Measurements from ENCODE around the gene FLCN. TPM values are rescaled to one million over a fixed set of nuclear protein-coding genes. Genes with fewer than 3 reads are reported as not detected.

FLCN gene
- total RNA-seq, 1 donor from 2014 or later: 46.6 TPM

DNA sequence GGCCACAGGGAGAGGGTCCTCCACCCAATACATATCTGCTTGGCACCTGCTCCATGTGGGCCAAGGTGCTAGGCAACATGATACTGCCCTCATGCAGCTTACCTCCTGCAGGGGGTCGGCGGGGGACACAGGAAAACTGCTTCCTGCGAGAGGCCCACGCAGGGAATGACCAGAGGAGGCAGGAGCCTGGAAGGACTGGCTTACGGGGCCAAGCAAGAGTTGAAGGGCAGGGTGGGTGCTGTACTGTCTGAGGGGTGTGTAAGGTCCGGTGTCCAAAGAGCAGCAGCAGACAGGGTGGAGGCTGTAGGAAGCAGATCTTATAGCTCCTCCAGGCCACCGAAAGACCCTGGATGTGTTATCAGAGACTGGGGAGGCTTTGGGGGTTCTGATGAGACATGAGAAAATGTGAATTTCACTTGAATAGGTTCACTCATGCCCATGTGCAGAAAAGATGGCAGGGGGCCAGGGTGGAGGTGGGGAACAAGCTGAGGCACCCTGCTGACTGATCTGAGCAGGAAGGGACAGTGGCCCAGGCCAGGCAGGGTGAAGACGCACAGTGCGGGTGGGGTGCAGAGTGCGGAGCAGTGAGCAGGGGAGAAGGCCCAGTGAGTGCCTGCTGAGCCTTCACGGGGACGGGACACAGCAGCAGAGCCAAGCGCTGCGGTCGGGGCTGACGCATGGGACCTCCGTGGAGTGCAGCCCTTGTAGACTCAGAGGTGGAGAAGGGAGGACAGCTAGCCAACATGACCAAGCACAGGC is 8.3 kb downstream of the FLCN start:
- Histone ChIP-seq H3K4me3 (no peak overlapping the region), H3K9me3 (replicated peaks) (no peaks in the 10 kb centered on the region), H3K36me3 (peaks cover 87% of the 10 kb centered on the region), H3K27ac (replicated peaks) (peak overlapping the region; percentile 85), H3K4me1 (peaks cover 56% of the 10 kb centered on the region), H3K27me3 (ENCODE audit: low read depth) (no peaks in the 10 kb centered on the region)
- no peak for DNase-seq
- intact Hi-C loops (cut with micrococcal nuclease): no loop called here
- TF ChIP-seq, protein P1, sequence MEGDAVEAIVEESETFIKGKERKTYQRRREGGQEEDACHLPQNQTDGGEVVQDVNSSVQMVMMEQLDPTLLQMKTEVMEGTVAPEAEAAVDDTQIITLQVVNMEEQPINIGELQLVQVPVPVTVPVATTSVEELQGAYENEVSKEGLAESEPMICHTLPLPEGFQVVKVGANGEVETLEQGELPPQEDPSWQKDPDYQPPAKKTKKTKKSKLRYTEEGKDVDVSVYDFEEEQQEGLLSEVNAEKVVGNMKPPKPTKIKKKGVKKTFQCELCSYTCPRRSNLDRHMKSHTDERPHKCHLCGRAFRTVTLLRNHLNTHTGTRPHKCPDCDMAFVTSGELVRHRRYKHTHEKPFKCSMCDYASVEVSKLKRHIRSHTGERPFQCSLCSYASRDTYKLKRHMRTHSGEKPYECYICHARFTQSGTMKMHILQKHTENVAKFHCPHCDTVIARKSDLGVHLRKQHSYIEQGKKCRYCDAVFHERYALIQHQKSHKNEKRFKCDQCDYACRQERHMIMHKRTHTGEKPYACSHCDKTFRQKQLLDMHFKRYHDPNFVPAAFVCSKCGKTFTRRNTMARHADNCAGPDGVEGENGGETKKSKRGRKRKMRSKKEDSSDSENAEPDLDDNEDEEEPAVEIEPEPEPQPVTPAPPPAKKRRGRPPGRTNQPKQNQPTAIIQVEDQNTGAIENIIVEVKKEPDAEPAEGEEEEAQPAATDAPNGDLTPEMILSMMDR (IDR thresholded peaks at IDR 0.05; ENCODE audit: borderline replicate concordance): no peak

DNA sequence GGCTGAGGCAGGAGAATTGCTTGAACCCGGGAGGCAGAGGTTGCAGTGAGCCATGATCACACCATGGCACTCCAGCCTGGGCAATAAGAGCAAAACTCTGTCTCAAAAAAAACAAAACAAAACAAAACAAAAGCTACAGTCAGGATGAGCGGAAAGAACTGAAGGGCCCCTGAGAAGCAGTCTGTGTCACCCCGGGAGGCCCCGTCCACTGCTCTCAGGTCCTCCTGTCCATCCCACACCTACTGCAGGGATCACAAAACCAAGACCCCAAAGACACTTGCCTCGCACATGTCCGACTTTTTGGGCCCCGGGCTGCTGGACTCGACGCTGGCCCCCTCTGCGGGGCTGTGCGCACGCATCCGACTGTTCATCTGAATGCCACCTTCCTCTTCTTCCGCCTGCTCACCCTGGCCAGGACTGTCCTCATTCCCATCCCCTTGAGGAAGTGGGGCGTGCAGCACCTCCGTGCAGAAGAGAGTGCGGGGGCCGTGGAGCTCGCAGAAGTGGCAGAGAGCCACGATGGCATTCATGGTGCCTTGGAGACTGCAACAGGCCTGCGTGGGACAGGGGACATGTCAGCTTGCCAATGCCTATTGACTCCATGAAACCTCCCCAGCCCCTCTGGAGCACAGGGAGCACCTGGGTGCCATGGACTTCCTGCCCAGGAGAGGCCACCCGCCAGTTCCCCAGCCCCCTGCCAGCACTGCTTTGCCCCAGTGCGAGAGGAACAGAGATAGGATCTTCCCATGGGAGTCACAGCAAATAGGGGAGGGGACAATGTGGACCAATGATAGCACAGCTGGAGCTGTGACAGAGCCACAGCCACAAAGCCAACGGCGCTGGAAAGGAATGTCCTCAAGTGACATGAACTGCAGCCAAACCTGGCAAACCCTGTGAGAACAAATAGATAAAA is 9.1 kb downstream of the FLCN start:
- Histone ChIP-seq H3K27me3 (ENCODE audit: low read depth) (no peaks in the 10 kb centered on the region), H3K4me1 (peaks cover 50% of the 10 kb centered on the region), H3K4me3 (no peak overlapping the region), H3K9me3 (replicated peaks) (no peaks in the 10 kb centered on the region), H3K36me3 (peaks cover 95% of the 10 kb centered on the region), H3K27ac (replicated peaks) (peak overlapping the region; percentile 85)
- TF ChIP-seq, protein P1 (IDR thresholded peaks at IDR 0.05; ENCODE audit: borderline replicate concordance): no peak
- intact Hi-C loops (cut with micrococcal nuclease): no loop called here
- DNase-seq: peak; percentile 68

DNA sequence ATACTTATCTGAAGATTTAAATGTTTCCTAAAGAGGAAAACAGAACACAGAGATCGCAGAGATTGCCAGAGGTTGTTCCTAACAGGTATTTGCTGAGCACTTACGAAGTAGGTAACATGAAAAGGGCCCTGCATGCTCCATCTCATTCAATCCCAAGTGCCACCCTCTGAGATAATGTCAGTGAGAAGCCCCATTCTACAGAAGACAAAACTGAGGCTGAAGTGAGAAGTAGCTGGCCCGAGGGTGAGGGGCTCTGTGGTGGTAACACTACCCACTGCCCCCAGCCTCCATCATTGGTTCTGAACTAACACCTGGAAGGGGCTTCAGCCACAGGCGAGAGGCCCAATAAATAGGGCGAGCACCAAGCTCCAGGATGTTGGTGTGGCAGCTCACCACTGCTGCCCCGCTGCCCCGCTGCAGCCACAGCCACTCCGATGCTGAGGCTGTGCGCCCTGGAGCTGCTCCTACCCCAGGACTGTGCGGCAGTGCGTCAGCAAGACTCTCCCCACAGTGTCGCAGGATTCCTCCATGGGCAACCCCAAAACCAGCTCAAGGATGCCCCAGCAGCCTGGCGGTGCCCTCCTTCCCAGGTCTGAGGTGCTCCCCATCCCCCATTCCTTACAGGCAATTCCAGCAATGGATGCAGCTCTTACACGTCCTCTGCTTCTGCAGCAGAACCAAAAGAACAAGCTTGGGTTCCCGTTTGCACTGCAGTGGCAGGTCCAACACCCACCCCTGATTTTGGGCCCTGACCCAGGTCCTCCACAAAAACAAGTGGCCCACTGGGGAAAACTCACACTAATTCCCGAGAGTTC is 10.3 kb downstream of the FLCN start:
- H3K4me3 ChIP-seq: no peak overlapping the region
- H3K27ac ChIP-seq (replicated peaks): no peak overlapping the region
- H3K27me3 ChIP-seq (ENCODE audit: low read depth): no peaks in the 10 kb centered on the region
- TF ChIP-seq, protein P1 (IDR thresholded peaks at IDR 0.05; ENCODE audit: borderline replicate concordance): no peak
- intact Hi-C loops (cut with micrococcal nuclease): no loop called here
- DNase-seq: no peak
- H3K9me3 ChIP-seq (replicated peaks): no peaks in the 10 kb centered on the region
- H3K4me1 ChIP-seq: peaks cover 38% of the 10 kb centered on the region
- peaks cover 98% of the 10 kb centered on the region for H3K36me3 ChIP-seq

DNA sequence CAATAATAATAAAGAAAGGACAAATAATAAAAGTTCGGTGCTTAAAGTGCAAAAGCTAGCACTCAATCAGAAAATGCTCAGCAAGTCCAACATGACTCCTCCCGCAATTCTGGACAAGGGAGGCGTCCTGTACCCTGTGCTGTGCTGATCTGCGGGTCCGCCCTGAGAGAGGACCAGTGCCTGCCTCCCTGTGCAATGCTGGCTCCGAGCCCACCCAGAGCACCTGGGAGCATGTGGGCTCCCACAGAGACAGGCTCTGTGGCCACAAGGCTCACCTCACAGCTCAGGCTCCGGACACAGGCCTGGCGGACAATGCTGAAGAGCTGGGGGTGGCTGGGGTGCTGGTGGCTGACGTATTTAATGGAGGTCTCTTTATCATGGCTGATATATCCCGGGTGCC is 11.1 kb downstream of the FLCN start:
- no peak overlapping the region for H3K4me3 ChIP-seq
- H3K4me1 ChIP-seq: peaks cover 33% of the 10 kb centered on the region
- H3K27ac ChIP-seq (replicated peaks): no peak overlapping the region
- H3K27me3 ChIP-seq (ENCODE audit: low read depth): no peaks in the 10 kb centered on the region
- no peaks in the 10 kb centered on the region for H3K9me3 ChIP-seq (replicated peaks)
- TF ChIP-seq, protein P1 (IDR thresholded peaks at IDR 0.05; ENCODE audit: borderline replicate concordance): no peak
- intact Hi-C loops (cut with micrococcal nuclease): no loop called here
- DNase-seq: no peak
- peaks cover 98% of the 10 kb centered on the region for H3K36me3 ChIP-seq

DNA sequence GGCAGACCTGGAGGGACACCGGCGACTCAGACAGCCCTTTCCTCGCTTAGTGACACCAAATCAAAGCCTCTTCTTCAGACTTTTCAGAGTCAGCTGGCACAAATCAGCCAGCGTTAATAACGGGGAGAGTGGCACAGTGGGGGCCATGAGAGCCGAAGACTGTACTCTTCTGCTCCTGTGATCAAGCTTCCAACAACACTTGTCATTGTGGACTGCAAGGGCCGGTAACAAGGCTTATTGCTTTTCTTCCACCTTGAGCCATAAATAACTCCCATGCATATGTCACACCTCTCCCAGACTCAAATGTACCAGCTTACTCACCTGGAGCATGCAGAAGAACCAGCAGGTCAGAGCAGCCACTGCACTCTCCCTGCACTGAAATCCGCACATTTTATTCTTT is 12.8 kb downstream of the FLCN start:
- Histone ChIP-seq H3K36me3 (peaks cover 100% of the 10 kb centered on the region), H3K4me3 (no peak overlapping the region), H3K27me3 (ENCODE audit: low read depth) (no peaks in the 10 kb centered on the region), H3K9me3 (replicated peaks) (no peaks in the 10 kb centered on the region), H3K27ac (replicated peaks) (no peak overlapping the region), H3K4me1 (peaks cover 22% of the 10 kb centered on the region)
- DNase-seq: no peak
- intact Hi-C loops (cut with micrococcal nuclease): no loop called here
- TF ChIP-seq, protein P1 (IDR thresholded peaks at IDR 0.05; ENCODE audit: borderline replicate concordance): no peak

Measured in left ventricle myocardium inferior (tissue), 1 donor.